ENCODE data around the gene AFAP1.

- no peak for TF ChIP-seq ZNF274 (IDR thresholded peaks at IDR 0.05; ENCODE audit: low read depth, low read length)
- no peak for TF ChIP-seq YY1 (IDR thresholded peaks at IDR 0.05; ENCODE audit: insufficient read depth, insufficient read length)
Measured at GRCh38 chr4:7761720-7762119, 177.9 kb downstream of the AFAP1 start.
